NCI-H1092 treated with DMSO at 0.1 percent for 48 hours (cell line): ENCODE data around the gene SPSB2.
A peak's percentile ranks its signal among the peaks of the same experiment; 100 is the strongest.
"Not testable (repeated sequence)": the region's sequence is repeated elsewhere in the genome, so short reads cannot be mapped to it uniquely, and the experiment has no call there.

Source experiments
- DNase-seq: peaks from one replicate; lab custom pipeline; 2025; lab: John Stamatoyannopoulos, UW

SPSB2 gene

DNA sequence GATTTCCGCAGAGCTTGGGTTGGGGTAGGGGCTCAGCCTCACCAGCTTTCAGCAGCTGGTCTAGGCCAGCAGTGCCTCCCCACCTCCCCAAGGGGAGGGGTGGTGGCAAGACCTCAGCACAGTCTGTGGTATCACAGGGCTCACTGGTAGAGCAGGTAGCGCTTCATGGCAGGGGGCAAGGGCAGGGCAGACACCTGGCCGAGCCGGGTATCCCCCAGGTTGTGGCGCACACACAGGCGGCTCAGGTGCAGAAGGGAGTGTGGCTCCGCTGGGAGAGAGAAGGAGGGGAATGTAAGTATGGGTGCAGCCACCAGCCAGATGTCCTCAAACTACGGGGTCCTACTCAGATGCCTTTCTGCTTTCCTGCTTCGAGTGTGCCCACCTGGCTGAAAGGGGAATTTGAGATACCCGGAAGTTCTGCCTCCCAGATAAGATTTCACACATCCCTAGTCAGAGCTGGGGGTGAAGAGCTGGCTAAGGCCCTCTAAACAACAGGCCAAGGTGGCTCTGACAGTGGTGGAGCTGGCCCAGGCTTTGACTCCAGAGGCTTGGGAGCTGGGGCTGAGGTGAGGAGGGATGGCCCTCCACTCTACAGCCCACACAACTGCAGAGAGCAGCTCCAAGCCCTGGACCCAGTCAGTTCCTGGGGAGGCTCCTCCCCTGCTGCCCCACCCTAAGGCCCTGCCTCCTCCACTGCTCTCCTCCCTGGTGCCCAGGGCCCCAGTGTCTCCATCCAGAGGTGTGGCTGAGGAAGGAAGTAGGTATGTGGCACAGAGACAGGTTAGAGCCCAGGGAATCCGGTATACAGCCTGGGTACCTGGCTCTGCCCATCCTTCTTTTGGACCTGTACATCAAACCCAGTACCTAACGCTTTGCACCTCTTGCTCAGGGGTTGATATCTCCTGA, 1.8 kb downstream of the SPSB2 start:
- no peak for DNase-seq

DNA sequence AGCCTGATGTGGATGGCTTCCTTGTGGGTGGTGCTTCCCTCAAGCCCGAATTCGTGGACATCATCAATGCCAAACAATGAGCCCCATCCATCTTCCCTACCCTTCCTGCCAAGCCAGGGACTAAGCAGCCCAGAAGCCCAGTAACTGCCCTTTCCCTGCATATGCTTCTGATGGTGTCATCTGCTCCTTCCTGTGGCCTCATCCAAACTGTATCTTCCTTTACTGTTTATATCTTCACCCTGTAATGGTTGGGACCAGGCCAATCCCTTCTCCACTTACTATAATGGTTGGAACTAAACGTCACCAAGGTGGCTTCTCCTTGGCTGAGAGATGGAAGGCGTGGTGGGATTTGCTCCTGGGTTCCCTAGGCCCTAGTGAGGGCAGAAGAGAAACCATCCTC, 2.8 kb downstream of the SPSB2 start:
- DNase-seq = not testable (repeated sequence)

DNA sequence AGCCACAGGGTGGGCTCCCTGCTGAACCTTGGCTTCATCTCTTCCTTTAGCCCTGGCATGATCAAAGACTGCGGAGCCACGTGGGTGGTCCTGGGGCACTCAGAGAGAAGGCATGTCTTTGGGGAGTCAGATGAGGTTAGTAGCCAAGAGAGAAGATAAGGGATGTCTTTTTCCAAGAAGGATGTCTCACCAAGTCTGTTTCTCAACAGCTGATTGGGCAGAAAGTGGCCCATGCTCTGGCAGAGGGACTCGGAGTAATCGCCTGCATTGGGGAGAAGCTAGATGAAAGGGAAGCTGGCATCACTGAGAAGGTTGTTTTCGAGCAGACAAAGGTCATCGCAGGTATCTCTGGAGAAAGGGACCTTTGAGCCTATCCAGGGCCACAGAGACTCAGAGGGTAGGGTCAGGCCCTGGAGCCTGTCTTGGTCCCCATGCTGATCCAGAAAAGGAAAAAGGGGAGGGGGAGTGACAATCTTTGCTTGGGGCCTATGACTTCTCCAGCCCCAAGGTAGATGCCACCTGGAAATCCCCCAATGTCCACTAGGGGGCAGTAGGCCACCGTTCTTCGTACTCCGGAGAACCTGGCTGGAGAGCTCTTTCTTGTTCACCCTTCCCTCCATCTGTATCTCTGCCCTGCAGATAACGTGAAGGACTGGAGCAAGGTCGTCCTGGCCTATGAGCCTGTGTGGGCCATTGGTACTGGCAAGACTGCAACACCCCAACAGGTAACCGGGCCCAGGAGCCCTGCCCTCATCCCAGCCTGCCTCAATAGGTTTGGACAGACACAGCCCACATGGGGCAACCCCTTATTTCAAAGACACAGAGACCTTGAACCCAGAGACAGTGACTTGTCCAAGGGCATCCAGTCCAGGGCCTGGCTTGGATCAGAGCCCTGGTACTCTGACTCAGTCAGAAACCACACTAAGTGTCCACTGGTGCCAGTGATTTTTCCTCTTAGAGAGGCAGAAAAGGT, 3.8 kb downstream of the SPSB2 start:
- DNase-seq = peak; percentile 64

DNA sequence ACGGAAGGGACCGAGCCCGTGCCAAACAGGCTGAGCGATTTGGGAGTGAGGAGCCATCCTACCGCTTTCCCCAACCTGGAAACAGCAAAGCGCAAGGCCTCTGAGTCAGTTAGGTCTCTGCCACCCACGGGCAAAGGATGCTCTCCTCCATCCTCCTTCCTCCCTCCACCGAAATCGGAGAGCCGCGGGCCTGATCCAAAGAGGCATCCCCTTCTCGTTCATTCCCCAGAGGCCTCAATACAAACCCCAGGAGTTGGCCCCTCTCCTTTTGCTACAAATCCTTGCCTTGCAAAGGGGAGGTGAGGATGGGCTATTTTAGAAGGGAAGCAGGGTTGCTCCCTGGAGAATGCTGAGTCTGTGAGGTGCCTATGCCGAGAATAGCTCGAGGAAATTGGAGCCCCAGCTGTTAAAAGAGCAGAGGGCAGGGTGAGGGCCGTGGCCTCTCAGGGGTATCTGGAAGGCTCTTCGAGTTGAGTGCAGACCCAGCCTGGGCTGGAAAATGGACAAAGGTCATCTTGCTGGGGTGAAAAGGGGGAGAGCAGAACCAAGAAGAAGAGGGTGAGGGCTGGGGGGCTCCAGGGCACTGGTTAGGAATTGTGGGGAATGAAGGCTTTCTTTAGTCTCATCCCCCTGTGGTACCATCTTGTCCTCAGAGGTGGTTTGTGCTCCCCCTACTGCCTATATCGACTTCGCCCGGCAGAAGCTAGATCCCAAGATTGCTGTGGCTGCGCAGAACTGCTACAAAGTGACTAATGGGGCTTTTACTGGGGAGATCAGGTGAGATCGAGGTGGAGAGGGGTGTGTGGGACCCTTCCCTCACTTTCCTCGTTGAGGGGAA, 4.7 kb downstream of the SPSB2 start:
- no peak for DNase-seq

DNA sequence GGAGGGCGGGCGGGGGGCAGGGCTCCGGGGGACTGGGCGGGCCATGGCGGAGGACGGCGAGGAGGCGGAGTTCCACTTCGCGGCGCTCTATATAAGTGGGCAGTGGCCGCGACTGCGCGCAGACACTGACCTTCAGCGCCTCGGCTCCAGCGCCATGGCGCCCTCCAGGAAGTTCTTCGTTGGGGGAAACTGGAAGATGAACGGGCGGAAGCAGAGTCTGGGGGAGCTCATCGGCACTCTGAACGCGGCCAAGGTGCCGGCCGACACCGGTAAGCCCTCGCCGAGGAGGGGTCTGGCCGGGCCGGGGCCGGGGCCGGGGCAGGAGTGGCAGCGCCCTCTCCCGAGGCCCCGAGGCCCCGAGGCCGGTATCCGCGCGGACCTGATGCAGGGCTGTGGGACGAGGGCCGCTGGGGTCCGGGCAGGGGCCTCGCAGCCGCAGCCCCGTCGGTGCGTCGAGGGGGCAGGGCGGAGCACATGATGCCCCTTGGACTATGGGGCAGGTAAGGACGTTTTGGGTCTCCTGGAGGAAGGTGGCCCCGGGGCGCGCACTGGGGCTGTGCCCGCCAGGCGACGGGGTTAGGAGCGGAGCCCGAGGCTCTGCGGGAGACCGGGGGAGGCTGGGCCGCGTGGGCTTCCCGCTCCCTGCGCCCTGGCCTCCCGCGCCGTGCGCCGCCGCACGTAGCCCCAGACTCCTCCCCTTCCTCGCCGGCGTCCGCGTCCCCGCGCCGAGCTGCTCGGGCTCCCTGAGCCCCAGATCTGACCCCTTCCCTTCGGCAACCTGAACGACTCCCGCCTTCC, 5.5 kb downstream of the SPSB2 start, which contains the start of gene TPI1:
Gene TPI1, plus strand, starts transcription at position 119 of the 798 bp plus-strand sequence. Its CDS starts 36 bp downstream, at position 155.
- DNase-seq = peak; percentile 77

DNA sequence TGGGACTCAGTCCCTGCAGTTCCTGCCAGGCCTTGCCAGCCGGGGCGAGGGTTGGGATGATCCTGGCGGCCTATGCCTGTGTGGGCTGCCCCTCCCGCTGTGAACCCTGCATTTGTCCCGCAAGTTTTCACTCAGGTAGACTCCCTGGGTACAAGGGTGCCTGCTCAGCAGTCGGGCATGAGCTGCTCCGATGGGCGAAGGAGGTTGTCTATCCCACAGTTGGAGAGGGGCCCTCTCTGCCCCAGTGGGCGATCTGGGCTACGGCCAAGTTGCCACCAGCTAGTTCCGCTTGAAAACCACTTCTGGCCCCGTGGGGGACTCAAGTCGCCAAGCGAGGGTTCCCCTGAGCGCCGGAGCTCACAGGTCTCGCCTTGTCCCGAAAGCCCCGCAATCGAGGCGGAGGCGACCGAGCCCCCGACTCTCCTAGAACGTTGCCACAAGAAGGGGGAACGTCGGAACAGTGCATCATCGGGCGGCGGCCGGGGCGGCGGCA, 6.1 kb downstream of the SPSB2 start:
- DNase-seq = peak; percentile 65

DNA sequence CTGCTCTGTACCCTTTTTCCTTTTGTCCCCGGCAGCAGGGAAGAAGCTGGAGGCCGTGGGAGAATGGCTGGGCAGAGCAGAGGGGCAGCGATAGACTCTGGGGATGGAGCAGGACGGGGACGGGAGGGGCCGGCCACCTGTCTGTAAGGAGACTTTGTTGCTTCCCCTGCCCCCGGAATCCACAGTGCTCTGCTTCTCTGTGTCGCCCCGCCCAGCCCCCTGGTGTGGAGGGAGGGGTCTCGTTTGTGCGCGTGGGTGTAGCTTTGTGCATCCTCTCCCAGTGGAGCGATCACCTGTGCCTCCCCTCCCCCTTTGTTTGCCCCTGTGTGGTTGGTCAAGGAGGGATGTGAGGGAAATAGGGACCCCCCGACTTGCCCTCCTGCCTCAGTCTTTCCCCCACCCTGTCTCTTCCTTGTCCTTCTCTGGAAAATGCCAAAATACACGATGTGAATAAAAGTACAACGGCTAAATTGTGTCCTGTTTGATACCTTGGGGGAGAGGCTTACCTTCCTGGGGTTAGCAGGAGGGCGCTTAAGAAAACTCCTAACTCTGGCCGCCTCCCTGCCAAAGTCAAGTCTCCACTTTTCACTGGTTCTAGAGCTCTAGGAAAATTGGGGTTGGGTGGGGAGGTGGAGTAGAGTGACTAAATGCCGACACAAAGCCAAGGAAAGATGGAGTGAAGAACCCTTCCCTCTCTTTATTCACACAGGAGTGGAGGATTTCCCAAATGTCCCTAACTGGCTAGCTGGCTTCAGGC, 6.8 kb downstream of the SPSB2 start:
- DNase-seq = no peak

DNA sequence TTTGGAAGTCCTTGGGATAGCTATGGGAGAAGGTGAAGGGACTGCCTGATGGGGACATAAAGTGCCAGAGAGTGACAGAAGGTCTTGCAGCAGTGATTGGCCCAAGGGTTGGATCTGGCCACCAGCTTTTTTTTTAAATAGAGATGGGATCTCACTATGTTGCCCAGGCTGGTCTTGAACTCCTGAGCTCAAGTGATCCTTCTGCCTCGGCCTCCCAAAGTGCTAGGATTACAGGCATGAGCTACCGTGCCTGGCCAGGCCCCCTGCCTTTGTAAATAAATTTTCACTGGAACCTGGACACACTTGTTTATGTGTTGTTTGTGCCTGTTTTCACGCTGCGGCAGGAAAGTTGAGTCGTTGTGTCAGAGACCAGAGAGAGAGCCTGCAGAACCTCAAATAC, 7.8 kb downstream of the SPSB2 start:
- not testable (repeated sequence) for DNase-seq

DNA sequence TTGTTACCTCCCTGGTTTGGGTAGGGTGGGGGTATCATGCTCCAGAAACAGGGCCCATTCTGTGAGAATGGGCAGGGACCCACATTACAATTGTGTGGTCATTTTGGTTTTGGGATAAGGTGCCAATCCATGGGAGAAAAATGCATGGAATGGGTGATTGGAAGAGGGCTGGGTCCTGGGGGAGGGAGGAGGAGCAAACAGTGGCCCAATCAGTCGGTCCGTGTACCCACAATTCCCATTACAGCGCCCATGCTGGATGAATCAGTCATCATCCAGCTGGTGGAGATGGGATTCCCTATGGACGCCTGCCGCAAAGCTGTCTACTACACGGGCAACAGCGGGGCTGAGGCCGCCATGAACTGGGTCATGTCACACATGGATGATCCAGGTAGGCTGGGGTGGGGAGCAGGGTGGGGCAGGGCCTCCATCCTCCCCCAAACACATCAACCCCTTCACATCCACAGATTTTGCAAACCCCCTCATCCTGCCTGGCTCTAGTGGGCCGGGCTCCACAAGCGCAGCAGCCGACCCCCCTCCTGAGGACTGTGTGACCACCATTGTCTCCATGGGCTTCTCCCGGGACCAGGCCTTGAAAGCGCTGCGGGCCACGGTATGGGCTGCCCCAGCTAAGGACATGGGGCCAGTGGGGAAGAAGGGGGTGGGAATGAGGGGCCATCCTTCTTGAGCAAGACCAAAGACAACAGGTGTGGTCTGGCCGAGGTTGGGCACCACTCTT, 9.3 kb downstream of the SPSB2 start:
- DNase-seq = no peak

DNA sequence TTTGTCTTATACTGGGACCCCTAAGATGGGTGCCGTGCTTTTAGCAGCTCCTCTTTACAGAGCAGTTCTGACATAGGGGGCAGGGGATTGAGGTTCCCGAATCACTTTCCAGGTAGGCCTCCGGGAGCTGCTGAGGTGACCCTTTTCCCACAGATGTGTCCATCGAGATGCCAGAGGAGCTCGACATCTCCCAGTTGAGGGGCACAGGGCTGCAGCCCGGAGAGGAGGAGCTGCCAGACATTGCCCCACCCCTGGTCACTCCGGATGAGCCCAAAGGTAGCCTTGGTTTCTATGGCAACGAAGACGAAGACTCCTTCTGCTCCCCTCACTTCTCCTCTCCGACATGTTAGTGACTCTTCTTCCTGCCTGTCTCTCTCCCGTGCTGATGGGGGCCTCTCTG, 10.1 kb downstream of the SPSB2 start:
- DNase-seq = no peak

DNA sequence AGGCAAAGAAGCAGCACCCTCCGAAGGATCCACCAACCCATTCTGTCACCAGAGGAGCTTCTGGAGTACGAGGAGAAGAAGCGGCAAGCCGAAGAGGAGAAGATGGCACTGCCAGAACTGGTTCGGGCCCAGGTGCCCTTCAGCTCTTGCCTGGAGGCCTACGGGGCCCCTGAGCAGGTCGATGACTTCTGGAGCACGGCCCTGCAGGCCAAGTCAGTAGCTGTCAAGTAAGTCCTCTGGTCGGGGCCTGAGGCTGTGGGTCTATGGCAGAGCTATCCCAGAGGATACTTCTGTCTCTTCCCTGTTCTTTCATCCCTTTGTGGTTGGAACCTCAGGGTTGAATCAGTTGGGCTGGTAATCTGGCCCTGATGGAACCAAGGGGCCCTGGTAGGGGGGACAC, 11.7 kb downstream of the SPSB2 start:
- no peak for DNase-seq

DNA sequence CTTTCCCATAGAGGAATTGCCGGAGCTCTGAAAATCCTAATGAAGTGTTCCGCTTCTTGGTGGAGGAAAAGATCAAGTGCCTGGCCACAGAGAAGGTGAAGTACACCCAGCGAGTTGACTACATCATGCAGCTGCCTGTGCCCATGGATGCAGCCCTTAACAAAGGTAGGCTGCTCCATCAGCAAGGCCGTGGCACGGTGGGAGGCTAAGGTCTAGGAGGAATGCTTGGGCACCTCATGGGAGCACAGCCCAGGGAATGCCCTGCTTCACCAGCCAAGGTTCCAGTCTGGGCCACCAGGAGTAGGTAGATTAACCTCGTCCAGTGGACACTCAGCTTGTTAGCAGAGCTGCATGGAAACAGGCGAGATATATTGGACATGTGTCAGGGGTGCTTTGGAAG, 12.2 kb downstream of the SPSB2 start:
- no peak for DNase-seq

DNA sequence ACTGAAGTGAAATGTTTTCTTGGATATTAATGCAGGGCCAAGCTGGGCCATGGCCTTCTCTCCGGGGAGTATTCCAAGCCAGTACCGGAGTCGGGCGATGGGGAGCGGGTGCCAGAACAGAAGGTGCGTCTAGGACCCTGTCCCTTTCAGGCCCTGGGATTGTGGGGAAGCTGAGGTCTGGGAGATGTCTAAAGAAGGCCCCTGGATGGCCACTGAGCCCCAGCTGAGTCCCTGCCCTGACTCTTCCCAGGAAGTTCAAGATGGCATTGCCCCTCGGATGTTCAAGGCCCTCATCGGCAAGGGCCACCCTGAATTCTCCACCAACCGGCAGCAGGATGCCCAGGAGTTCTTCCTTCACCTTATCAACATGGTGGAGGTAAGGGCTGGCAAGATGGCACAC, 13.0 kb downstream of the SPSB2 start:
- no peak for DNase-seq

DNA sequence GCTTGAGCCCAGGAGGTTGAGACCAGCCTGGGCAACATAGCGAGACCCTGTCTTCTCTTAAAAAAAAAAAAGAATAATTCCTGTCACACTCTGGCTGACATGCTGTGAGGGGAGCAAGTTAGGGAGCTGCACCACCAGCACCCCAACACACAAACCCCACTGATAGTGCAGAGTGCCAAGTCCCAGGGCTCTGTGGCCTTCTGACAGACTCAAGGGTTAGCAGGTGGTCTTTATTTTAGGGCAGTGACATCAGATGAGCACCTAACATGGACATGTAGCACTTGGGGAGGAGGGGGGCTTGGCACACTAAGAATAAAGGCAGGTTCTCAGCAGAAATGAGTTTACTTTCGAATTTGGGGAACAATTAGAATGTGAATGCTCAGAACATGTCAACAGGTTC, 14.3 kb downstream of the SPSB2 start:
- no peak for DNase-seq

DNA sequence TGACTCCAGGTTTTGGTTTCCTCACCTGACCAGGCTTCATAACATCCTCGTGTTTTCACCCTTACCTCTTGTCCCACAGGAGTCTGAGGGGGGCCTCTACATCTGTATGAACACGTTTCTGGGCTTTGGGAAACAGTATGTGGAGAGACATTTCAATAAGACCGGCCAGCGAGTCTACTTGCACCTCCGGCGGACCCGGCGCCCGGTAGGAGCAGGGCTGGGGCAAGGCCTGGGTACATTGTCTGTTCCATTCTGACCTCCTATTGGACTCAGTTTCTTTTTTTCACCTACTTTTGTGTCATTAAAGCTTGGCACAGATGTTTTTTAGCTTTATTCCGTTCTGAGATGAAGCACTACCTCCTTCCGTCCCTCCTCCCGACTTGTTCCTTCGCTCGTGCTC, 17.8 kb downstream of the SPSB2 start:
- no peak for DNase-seq

DNA sequence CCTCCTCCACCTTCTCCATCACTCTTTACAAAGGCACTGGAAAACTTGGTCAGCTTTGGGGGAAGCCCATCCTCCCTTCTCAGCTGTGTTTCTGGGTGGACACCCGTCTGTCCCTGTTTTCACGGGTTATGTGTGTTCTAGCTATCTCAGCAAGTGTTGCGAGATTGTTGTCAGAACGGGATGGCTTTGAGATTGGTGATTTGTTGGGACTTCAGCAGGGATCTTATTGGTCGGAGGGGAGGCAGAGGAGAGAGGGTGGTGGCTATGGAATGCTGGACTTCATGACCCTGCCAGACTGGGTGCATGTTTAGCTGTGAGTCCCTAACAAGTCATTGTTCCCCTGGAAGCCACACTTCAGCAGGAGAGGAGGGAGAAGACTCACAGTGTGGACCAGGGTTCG, 19.1 kb downstream of the SPSB2 start:
- DNase-seq = no peak

DNA sequence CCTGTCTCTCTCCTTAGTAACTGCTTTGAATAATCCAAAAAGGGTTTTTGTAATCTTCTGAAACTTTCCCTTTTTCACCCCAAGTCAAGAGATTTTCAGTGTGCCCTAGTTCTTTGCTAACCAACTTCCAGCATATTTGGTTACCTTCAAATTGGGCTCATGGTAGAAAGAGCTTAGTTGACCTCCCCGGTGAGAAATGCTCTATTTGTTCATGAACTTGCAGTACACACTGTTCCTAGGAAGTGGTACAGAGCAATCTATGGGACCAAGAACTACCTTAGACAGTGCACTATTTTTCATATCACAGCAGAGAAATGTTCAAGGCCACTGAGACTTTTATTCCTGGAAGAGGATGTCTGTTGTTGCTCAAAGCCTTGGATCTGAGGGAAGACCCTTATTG, 19.5 kb downstream of the SPSB2 start:
- DNase-seq = no peak

DNA sequence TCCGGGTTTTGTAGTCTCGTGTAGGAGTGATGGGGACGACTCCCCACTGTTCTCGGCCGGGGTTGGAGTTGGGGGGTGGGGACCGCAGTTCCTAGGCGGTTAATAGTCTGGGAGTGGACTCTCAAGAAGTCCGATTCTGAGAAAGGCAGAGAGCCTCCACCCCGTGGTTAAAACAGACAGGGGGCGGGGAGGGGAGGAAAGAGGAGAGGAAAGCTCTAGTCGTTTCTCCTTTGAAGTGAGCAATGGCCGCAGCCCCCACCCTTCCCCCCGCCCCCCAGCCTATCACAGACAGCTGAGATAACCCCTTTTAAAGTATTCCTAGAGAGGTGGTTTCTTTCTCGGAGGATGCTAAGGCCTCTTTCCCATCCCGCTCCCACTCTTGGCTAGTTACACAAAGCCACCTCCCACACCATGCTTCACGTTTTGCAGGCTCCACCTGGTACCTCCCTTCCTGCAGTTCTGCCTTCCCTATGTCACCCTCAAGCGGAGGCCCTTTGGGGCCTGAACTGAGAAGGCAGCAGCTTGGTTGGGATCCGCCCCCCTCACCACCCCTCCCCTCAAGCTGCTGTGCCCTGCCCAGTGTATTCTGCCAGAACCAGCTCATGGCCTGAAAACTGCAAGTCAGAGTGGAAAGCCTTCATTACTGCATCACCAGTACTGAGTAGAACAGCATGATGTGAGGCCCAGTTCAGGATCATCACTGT, 20.3 kb downstream of the SPSB2 start:
- no peak for DNase-seq
